Muscle layer of duodenum (tissue), 2 donors: Measurements from ENCODE around the gene NDFIP2.

Experiments
- H3K27ac ChIP-seq: one replicate; pipeline ENCODE4 v1.7.0; 2013; ENCODE audit warnings: mild to moderate bottlenecking, low read length
- H3K27me3 ChIP-seq: one replicate; pipeline ENCODE4 v1.7.0; 2013; ENCODE audit warnings: low read depth, mild to moderate bottlenecking, control low read depth, low read length
- H3K36me3 ChIP-seq, 2 donors: one replicate each; pipeline ENCODE4 v1.7.0; 2013; ENCODE audit warnings: low read length in 2 of 2, control low read depth in 1 of 2, mild to moderate bottlenecking in 1 of 2; ENCODE audit not compliant: insufficient read depth in 2 of 2, control insufficient read depth in 1 of 2
- H3K4me1 ChIP-seq, 2 donors: one replicate each; pipeline ENCODE4 v1.7.0; 2013; ENCODE audit warnings: low read length in 2 of 2, mild to moderate bottlenecking in 2 of 2, control low read depth in 1 of 2, moderate library complexity in 1 of 2; ENCODE audit not compliant: insufficient read depth in 2 of 2, control insufficient read depth in 1 of 2
- H3K4me3 ChIP-seq, 2 donors: one replicate each; pipeline ENCODE4 v1.7.0; 2013; ENCODE audit warnings: low read length in 2 of 2, low read depth in 1 of 2, mild to moderate bottlenecking in 1 of 2
- H3K9me3 ChIP-seq, 2 donors: one replicate each; pipeline ENCODE4 v1.7.0; 2013; ENCODE audit warnings: low read length in 2 of 2, control low read depth in 1 of 2, mild to moderate bottlenecking in 1 of 2; ENCODE audit not compliant: control insufficient read depth in 1 of 2
- donor health status: healthy.

The NDFIP2 gene

GRCh38 chr13:79483086-79483706 is 2.2 kb downstream of the NDFIP2 start:
- H3K9me3 ChIP-seq, result no peaks in the 10 kb centered on the region
- peak overlapping the region in 1 of 2 donors; percentile 37 for H3K4me3 ChIP-seq
- H3K36me3 ChIP-seq, result no peaks in the 10 kb centered on the region
- peaks cover 0 to 4% of the 10 kb centered on the region in 2 donors for H3K4me1 ChIP-seq
- H3K27ac ChIP-seq, result peak overlapping the region; percentile 64
- H3K27me3 ChIP-seq, result no peaks in the 10 kb centered on the region

GRCh38 chr13:79485014-79485811 is 4.3 kb downstream of the NDFIP2 start:
- Histone ChIP-seq H3K36me3 (no peaks in the 10 kb centered on the region), H3K27ac (peak overlapping the region; percentile 76), H3K9me3 (no peaks in the 10 kb centered on the region), H3K4me1 (peaks cover 0 to 3% of the 10 kb centered on the region in 2 donors), H3K27me3 (no peaks in the 10 kb centered on the region), H3K4me3 (no peak overlapping the region)

- H3K27ac ChIP-seq, result no peak overlapping the region
- peaks cover 0 to 3% of the 10 kb centered on the region in 2 donors for H3K4me1 ChIP-seq
- no peak overlapping the region for H3K4me3 ChIP-seq
Observed at GRCh38 chr13:79486433-79487188, 5.7 kb downstream of the NDFIP2 start.

GRCh38 chr13:79490326-79490725 is 9.4 kb downstream of the NDFIP2 start:
- H3K27me3 ChIP-seq, result no peaks in the 10 kb centered on the region
- no peak overlapping the region for H3K27ac ChIP-seq
- no peaks in the 10 kb centered on the region for H3K36me3 ChIP-seq
- H3K9me3 ChIP-seq, result no peaks in the 10 kb centered on the region
- peaks cover 0 to 3% of the 10 kb centered on the region in 2 donors for H3K4me1 ChIP-seq
- H3K4me3 ChIP-seq, result no peak overlapping the region

More at GRCh38 chr13:79486433-79487188, 5.7 kb downstream of the NDFIP2 start:
- no peaks in the 10 kb centered on the region for H3K9me3 ChIP-seq
- H3K36me3 ChIP-seq, result no peaks in the 10 kb centered on the region
- H3K27me3 ChIP-seq, result no peaks in the 10 kb centered on the region

- Histone ChIP-seq H3K4me3 (no peak overlapping the region), H3K9me3 (no peaks in the 10 kb centered on the region), H3K27ac (no peak overlapping the region), H3K27me3 (no peaks in the 10 kb centered on the region), H3K4me1 (peaks cover 0 to 3% of the 10 kb centered on the region in 2 donors), H3K36me3 (no peaks in the 10 kb centered on the region)
Observed at GRCh38 chr13:79490824-79491223, 9.9 kb downstream of the NDFIP2 start.

GRCh38 chr13:79491715-79492114 is 10.8 kb downstream of the NDFIP2 start:
- no peak overlapping the region for H3K27ac ChIP-seq

GRCh38 chr13:79492313-79492798 is 11.4 kb downstream of the NDFIP2 start:
- no peak overlapping the region for H3K27ac ChIP-seq
- no peak overlapping the region for H3K4me3 ChIP-seq
- H3K4me1 ChIP-seq, result peaks cover 0 to 3% of the 10 kb centered on the region in 2 donors
- H3K27me3 ChIP-seq, result no peaks in the 10 kb centered on the region
- no peaks in the 10 kb centered on the region for H3K9me3 ChIP-seq
- no peaks in the 10 kb centered on the region for H3K36me3 ChIP-seq

More at GRCh38 chr13:79491715-79492114, 10.8 kb downstream of the NDFIP2 start:
- H3K4me1 ChIP-seq, result peaks cover 0 to 3% of the 10 kb centered on the region in 2 donors
- H3K27me3 ChIP-seq, result no peaks in the 10 kb centered on the region
- H3K36me3 ChIP-seq, result no peaks in the 10 kb centered on the region
- no peak overlapping the region for H3K4me3 ChIP-seq
- H3K9me3 ChIP-seq, result no peaks in the 10 kb centered on the region

GRCh38 chr13:79492918-79493594 is 12.1 kb downstream of the NDFIP2 start:
- Histone ChIP-seq H3K27me3 (no peaks in the 10 kb centered on the region), H3K4me3 (no peak overlapping the region), H3K27ac (no peak overlapping the region), H3K9me3 (no peaks in the 10 kb centered on the region), H3K4me1 (peaks cover 0 to 3% of the 10 kb centered on the region in 2 donors), H3K36me3 (no peaks in the 10 kb centered on the region)

- Histone ChIP-seq H3K27me3 (no peaks in the 10 kb centered on the region), H3K9me3 (no peaks in the 10 kb centered on the region), H3K4me1 (no peaks in the 10 kb centered on the region), H3K36me3 (no peaks in the 10 kb centered on the region), H3K27ac (no peak overlapping the region), H3K4me3 (no peak overlapping the region)
Observed at GRCh38 chr13:79496188-79496587, 15.2 kb downstream of the NDFIP2 start.

GRCh38 chr13:79497064-79497463 is 16.1 kb downstream of the NDFIP2 start:
- no peaks in the 10 kb centered on the region for H3K4me1 ChIP-seq

More at GRCh38 chr13:79497064-79497463, 16.1 kb downstream of the NDFIP2 start:
- H3K9me3 ChIP-seq, result no peaks in the 10 kb centered on the region
- H3K27ac ChIP-seq, result no peak overlapping the region
- H3K27me3 ChIP-seq, result no peaks in the 10 kb centered on the region
- H3K36me3 ChIP-seq, result no peaks in the 10 kb centered on the region
- no peak overlapping the region for H3K4me3 ChIP-seq
